B cell (primary cell): ENCODE data around the gene RBM33. TPM values are rescaled to one million over a fixed set of nuclear protein-coding genes. Genes with fewer than 3 reads are reported as not detected.

ENCODE experiments used
- ATAC-seq: fragments of 200-7000 bp; cut with Tn5 transposase; one replicate; pipeline ENCODE4 v1.10.0; 2021; ENCODE audit warnings: low read depth, mild to moderate bottlenecking, moderate number of reproducible peaks, moderate library complexity
- CTCF ChIA-PET: fragments of 350-600 bp; sonication (Branson Sonifier 250); formaldehyde crosslinking; loops from one replicate; lab custom pipeline; 2021; ENCODE audit warnings: antibody characterized with exemption, inconsistent platforms; lab: Charles Lee
- POLR2A ChIA-PET: fragments of 350-600 bp; sonication (Branson Sonifier 250); formaldehyde crosslinking; loops from one replicate; lab custom pipeline; 2021; ENCODE audit warnings: antibody characterized with exemption; lab: Charles Lee
- DNase-seq: peaks from one replicate; pipeline ENCODE4 v3.0.0; 2013
- H2AFZ ChIP-seq: 2 replicates; pipeline ENCODE4 v1.6.1; 2012; ENCODE audit warnings: mild to moderate bottlenecking, low read depth, low read length; ENCODE audit not compliant: insufficient read depth, poor library complexity, severe bottlenecking
- H3K27ac ChIP-seq, 2 donors: 1 replicate in 1 of 2; 2 replicates in 1 of 2; pipeline ENCODE4 v1.5.1; 2012 to 2013; ENCODE audit warnings: low read length in 2 of 2, mild to moderate bottlenecking in 2 of 2, moderate library complexity in 1 of 2
- H3K27me3 ChIP-seq, 4 experiments: fragments of 200-600 bp in 1 of 4; sonication (generic) in 1 of 4; replicated peaks in 1 of 4; 1 replicate in 2 of 4; 2 replicates in 2 of 4; pipeline versions ENCODE4 v1.6.1 to v1.7.0; 2013 to 2016; ENCODE audit warnings: low read length in 3 of 4, mild to moderate bottlenecking in 2 of 4, mixed read lengths in 1 of 4, moderate library complexity in 1 of 4; ENCODE audit not compliant: insufficient read depth in 4 of 4, control insufficient read depth in 3 of 4; ENCODE audit errors: control extremely low read depth in 1 of 4
- H3K36me3 ChIP-seq, 2 experiments: replicated peaks in 1 of 2; 1 replicate in 1 of 2; 2 replicates in 1 of 2; pipeline versions ENCODE4 v1.6.1 to v1.7.1; 2013; ENCODE audit warnings: low read length in 1 of 2; ENCODE audit not compliant: insufficient read depth in 2 of 2, control insufficient read depth in 1 of 2; ENCODE audit errors: control extremely low read depth in 1 of 2, extremely low read depth in 1 of 2
- H3K4me1 ChIP-seq, 2 donors: fragments of 200-600 bp in 1 of 2; sonication (generic) in 1 of 2; 1 replicate in 1 of 2; 2 replicates in 1 of 2; pipeline versions ENCODE4 v1.5.1 to v1.6.1; 2013 to 2017; ENCODE audit warnings: low read length in 2 of 2; ENCODE audit not compliant: control insufficient read depth in 2 of 2, insufficient read depth in 2 of 2
- H3K4me2 ChIP-seq: replicated peaks from 2 replicates; pipeline ENCODE3; 2012; ENCODE audit warnings: mild to moderate bottlenecking, low read depth, low read length; ENCODE audit not compliant: poor library complexity, severe bottlenecking
- H3K4me3 ChIP-seq, 5 experiments: fragments of 200-600 bp in 1 of 5; sonication (generic) in 1 of 5; 1 replicate in 3 of 5; 2 replicates in 2 of 5; pipeline versions ENCODE4 v1.5.1 to v1.7.0; 2011 to 2016; ENCODE audit warnings: low read length in 4 of 5, mild to moderate bottlenecking in 4 of 5, low read depth in 2 of 5, control low read depth in 1 of 5, moderate library complexity in 1 of 5; ENCODE audit not compliant: insufficient read depth in 1 of 5; ENCODE audit errors: control extremely low read depth in 1 of 5, extremely low read depth in 1 of 5
- H3K79me2 ChIP-seq: fragments of 200-600 bp; sonication (generic); one replicate; pipeline ENCODE4 v1.6.0; 2016; ENCODE audit warnings: low read length; ENCODE audit not compliant: control insufficient read depth, insufficient read depth
- H3K9ac ChIP-seq: fragments of 200-600 bp; sonication (generic); 2 replicates; pipeline ENCODE4 v1.6.1; 2017; ENCODE audit warnings: mild to moderate bottlenecking, low read length, moderate library complexity
- H3K9me3 ChIP-seq, 3 donors: one replicate each; pipeline versions ENCODE4 v1.6.1 to v1.7.1; 2013; ENCODE audit warnings: low read length in 2 of 3; ENCODE audit not compliant: control insufficient read depth in 2 of 3, insufficient read depth in 1 of 3; ENCODE audit errors: control extremely low read depth in 1 of 3
- H4K20me1 ChIP-seq: 2 replicates; pipeline ENCODE4 v1.6.0; 2012; ENCODE audit warnings: mild to moderate bottlenecking, low read length; ENCODE audit not compliant: insufficient read depth, control insufficient read depth, poor library complexity, severe bottlenecking
- H3K27ac Mint-ChIP-seq: one replicate; pipeline ENCODE4 v1.8.0; 2021; ENCODE audit warnings: mixed read lengths
- H3K27me3 Mint-ChIP-seq: one replicate; pipeline ENCODE4 v1.8.0; 2021; ENCODE audit warnings: mixed read lengths
- H3K4me1 Mint-ChIP-seq: one replicate; pipeline ENCODE4 v1.8.0; 2021; ENCODE audit warnings: mixed read lengths
- H3K4me3 Mint-ChIP-seq: one replicate; pipeline ENCODE4 v1.8.0; 2021; ENCODE audit warnings: mixed read lengths
- H3K9me3 Mint-ChIP-seq: one replicate; pipeline ENCODE4 v1.8.0; 2022; ENCODE audit warnings: mixed read lengths; ENCODE audit not compliant: insufficient read depth
- EZH2 ChIP-seq: IDR thresholded peaks from 2 replicates; pipeline ENCODE4 v1.6.1; 2012; ENCODE audit warnings: borderline replicate concordance, low read depth, mild to moderate bottlenecking, moderate library complexity, low read length; ENCODE audit not compliant: insufficient read depth, poor library complexity, severe bottlenecking
- WGBS: methylation state at CpG from one replicate; pipeline ENCODE4 v1.1.5; 2013; ENCODE audit warnings: missing lambda C conversion rate; ENCODE audit not compliant: insufficient coverage; 5-methylcytosine and 5-hydroxymethylcytosine counted together
- intact Hi-C: fragments of 100-400 bp; cut with micrococcal nuclease; formaldehyde crosslinking; loops from one replicate; pipeline ENCODE4 v1.10.0; 2022
- polyA plus RNA-seq: library from polyadenylated mRNA; depleted of rRNA; stranded (reverse); fragments of >200 nt; gene quantifications from 2 replicates; pipeline ENCODE4 v1.2.3, GENCODE V29; 2012
- total RNA-seq, 2 donors: library from RNA; stranded (reverse); fragments of 120-200 nt in 1 of 2; gene quantifications; 1 replicate in 1 of 2; 2 replicates in 1 of 2; pipeline versions ENCODE4 v1.2.3 to v1.2.4, GENCODE V29; 2013 to 2022
- TF ChIP-seq, protein P1 (sequence below): fragments of 200-600 bp; IDR thresholded peaks from one replicate; pipeline ENCODE4 v1.8.0; 2022; ENCODE audit warnings: antibody characterized with exemption, mild to moderate bottlenecking

RBM33 gene
- total and polyA plus RNA-seq, 2 donors (not counting 1 experiment from before 2014, with no cell fraction given), result 33.5 to 189 TPM

DNA sequence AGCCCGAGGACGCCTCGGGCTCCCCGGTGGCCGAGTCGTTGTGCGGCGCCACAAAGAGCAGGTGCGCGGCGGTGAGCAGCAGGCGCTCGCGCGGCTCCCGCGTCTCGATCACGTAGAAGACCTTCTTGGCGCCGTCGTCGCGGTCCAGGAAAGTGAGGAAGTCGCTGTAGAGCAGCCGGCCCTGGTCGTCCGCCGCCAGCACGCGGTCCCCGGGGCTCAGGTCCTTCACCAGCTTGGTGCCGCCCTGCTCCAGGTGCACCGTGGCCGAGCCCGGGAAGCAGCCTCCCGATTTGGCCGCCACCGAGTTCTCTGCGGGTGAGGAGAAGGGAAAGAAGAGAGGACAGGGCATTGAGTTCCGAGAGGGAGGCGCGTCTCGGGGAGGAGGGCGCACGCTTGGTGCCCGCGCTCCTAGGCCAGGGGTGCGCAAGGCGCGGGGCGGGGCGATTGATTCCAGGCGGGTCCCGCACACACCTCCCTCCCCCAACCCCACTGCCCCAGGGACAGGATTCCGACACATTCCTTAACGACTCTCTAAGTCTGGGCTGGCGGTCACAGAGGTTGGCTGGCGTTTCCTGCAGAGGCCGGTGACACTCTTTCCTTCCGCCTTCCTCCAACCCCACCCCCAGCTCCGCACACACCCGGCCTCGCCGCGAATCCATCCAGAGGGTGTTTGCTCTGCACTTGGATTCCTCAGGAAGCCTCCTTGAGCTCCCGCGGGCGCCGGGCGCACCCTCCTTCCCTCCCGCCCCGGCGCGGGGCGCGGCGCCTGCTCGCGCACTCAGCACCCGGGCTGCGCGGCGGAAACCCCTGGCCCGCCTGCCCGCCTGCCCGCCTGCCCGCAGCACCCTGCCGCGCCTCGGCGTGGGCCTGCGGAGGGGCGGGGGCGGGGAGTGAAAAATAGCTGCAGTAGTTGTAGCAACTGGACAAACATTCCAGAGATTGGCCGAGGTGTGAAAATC is 159.2 kb downstream of the RBM33 start:
- 3% methylated on average over 94 of the region's 96 CpGs for WGBS
- ATAC-seq (no peak), DNase-seq (peak; percentile 46)
- intact Hi-C loops, result no loop called here
- peaks cover 36 to 49% of the 10 kb centered on the region in 2 donors for H3K4me1 ChIP-seq
- peak overlapping the region; percentile 55 for H3K9ac ChIP-seq
- H3K27ac ChIP-seq, result no peak overlapping the region
- H3K9me3 ChIP-seq, result peaks cover 0 to 11% (median 0%) of the 10 kb centered on the region in 3 donors
- no peak overlapping the region for H3K27ac Mint-ChIP-seq
- H4K20me1 ChIP-seq, result no peaks in the 10 kb centered on the region
- peak overlapping the region; percentile 58 for H2AFZ ChIP-seq
- H3K4me1 Mint-ChIP-seq, result peaks cover 30% of the 10 kb centered on the region
- CTCF ChIA-PET, result no interaction called here
- H3K27me3 Mint-ChIP-seq, result peaks cover 57% of the 10 kb centered on the region
- peaks cover 0 to 74% (median 27%) of the 10 kb centered on the region in 4 experiments for H3K27me3 ChIP-seq
- H3K4me3 Mint-ChIP-seq, result peak overlapping the region; percentile 86
- H3K9me3 Mint-ChIP-seq, result no peaks in the 10 kb centered on the region
- H3K36me3 ChIP-seq, result no peaks in the 10 kb centered on the region
- H3K4me3 ChIP-seq, result peak overlapping the region in 4 of 5 experiments; percentile 28 to 55 (median 52)
- peak overlapping the region; percentile 95 for H3K4me2 ChIP-seq
- TF ChIP-seq EZH2, result no peak
- TF ChIP-seq, protein P1, sequence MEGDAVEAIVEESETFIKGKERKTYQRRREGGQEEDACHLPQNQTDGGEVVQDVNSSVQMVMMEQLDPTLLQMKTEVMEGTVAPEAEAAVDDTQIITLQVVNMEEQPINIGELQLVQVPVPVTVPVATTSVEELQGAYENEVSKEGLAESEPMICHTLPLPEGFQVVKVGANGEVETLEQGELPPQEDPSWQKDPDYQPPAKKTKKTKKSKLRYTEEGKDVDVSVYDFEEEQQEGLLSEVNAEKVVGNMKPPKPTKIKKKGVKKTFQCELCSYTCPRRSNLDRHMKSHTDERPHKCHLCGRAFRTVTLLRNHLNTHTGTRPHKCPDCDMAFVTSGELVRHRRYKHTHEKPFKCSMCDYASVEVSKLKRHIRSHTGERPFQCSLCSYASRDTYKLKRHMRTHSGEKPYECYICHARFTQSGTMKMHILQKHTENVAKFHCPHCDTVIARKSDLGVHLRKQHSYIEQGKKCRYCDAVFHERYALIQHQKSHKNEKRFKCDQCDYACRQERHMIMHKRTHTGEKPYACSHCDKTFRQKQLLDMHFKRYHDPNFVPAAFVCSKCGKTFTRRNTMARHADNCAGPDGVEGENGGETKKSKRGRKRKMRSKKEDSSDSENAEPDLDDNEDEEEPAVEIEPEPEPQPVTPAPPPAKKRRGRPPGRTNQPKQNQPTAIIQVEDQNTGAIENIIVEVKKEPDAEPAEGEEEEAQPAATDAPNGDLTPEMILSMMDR, result no peak
- H3K79me2 ChIP-seq, result no peaks in the 10 kb centered on the region
- POLR2A ChIA-PET, result no interaction called here

DNA sequence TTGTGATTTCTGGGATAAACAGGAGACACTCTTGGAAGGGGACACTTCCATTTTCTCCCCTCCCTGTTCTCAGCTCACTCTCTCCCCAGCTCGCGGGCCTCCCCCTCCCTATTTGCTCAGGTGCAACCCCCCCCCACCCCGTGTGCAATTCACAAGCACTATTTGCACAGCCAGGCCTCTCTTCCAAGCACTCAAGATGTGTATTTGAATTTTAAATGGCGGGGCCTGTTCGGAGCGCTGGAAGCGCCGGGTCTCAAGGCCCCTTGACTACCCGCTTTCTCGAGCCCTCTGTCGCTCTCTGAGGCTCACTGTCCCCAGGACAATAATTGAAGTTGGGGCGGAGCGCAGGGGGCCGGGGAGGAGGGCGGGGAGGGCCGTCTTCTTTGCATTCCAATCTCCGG is 160.0 kb downstream of the RBM33 start:
- ChIA-PET CTCF (no interaction called here), POLR2A (no interaction called here)
- no peak for TF ChIP-seq EZH2
- TF ChIP-seq, protein P1, result no peak
- peak overlapping the region; percentile 95 for H3K4me2 ChIP-seq
- no peaks in the 10 kb centered on the region for H3K9me3 Mint-ChIP-seq
- H3K27ac ChIP-seq, result no peak overlapping the region
- H3K9ac ChIP-seq, result peak overlapping the region; percentile 58
- no peaks in the 10 kb centered on the region for H4K20me1 ChIP-seq
- intact Hi-C loops, result no loop called here
- peaks cover 29% of the 10 kb centered on the region for H3K4me1 Mint-ChIP-seq
- H3K79me2 ChIP-seq, result no peaks in the 10 kb centered on the region
- H3K27me3 ChIP-seq, result peaks cover 0 to 77% (median 30%) of the 10 kb centered on the region in 4 experiments
- H2AFZ ChIP-seq, result peak overlapping the region; percentile 66
- peak overlapping the region; percentile 67 for H3K4me3 Mint-ChIP-seq
- H3K4me3 ChIP-seq, result peak overlapping the region in 3 of 5 experiments; percentile 51 to 59 (median 55)
- peaks cover 57% of the 10 kb centered on the region for H3K27me3 Mint-ChIP-seq
- ATAC-seq (no peak), DNase-seq (no peak)
- no peaks in the 10 kb centered on the region for H3K36me3 ChIP-seq
- H3K4me1 ChIP-seq, result peaks cover 35 to 53% of the 10 kb centered on the region in 2 donors
- 9% methylated on average over 14 of the region's 17 CpGs for WGBS
- H3K27ac Mint-ChIP-seq, result no peak overlapping the region
- peaks cover 0 to 15% (median 0%) of the 10 kb centered on the region in 3 donors for H3K9me3 ChIP-seq
